K562 (cell line): ENCODE measurements around the gene ATP1A3. TPM values are rescaled to one million over a fixed set of nuclear protein-coding genes. Genes with fewer than 3 reads are reported as not detected.

Experiments used
- ARNT ChIP-seq, 2 experiments: fragments of 450-650 bp; IDR thresholded peaks; 2 replicates each; pipeline ENCODE4 v1.6.1; 2016; ENCODE audit warnings: mild to moderate bottlenecking in 1 of 2
- CBFA2T2 ChIP-seq: fragments of 450-650 bp; conservative IDR thresholded peaks from 2 replicates; pipeline ENCODE4 v1.6.1; 2017; ENCODE audit warnings: mild to moderate bottlenecking
- CREM ChIP-seq: IDR thresholded peaks from 2 replicates; pipeline ENCODE4 v1.6.1; 2014; ENCODE audit warnings: antibody characterized with exemption, low read depth
- CTBP1 ChIP-seq: fragments of 450-650 bp; IDR thresholded peaks from 2 replicates; pipeline ENCODE4 v1.6.1; 2016; ENCODE audit warnings: borderline replicate concordance
- E2F3 ChIP-seq: fragments of 250-450 bp; sonication (Bioruptor Pico); IDR thresholded peaks from 2 replicates; pipeline ENCODE4 v1.4.0; 2020; ENCODE audit warnings: mild to moderate bottlenecking
- EHMT2 ChIP-seq: fragments of 450-650 bp; IDR thresholded peaks from 2 replicates; pipeline ENCODE4 v1.6.1; 2018; ENCODE audit warnings: antibody characterized with exemption
- EP300 ChIP-seq: IDR thresholded peaks from 2 replicates; pipeline ENCODE4 v1.6.1; 2012; ENCODE audit warnings: low read length, improper control_type of control experiment
- HDAC1 ChIP-seq, 2 experiments: fragments of 450-650 bp; IDR thresholded peaks; 2 replicates each; pipeline ENCODE4 v1.6.1; 2016 to 2017; ENCODE audit warnings: inconsistent platforms in 1 of 2, mild to moderate bottlenecking in 1 of 2, moderate library complexity in 1 of 2
- KDM1A ChIP-seq, 2 experiments: fragments of 450-650 bp; IDR thresholded peaks; 2 replicates each; pipeline ENCODE4 v1.6.1; 2016; ENCODE audit warnings: mild to moderate bottlenecking in 2 of 2
- MAFF ChIP-seq: IDR thresholded peaks from 2 replicates; pipeline ENCODE4 v1.6.1; 2012; ENCODE audit warnings: low read length, improper control_type of control experiment
- MAFK ChIP-seq: IDR thresholded peaks from 2 replicates; pipeline ENCODE4 v1.6.1; 2011; ENCODE audit warnings: low read length, improper control_type of control experiment
- MYC ChIP-seq, 2 experiments: fragments of 250-450 bp in 1 of 2; sonication (Bioruptor Pico) in 1 of 2; IDR thresholded peaks; 2 replicates each; pipeline versions ENCODE4 v1.5.1 to v1.6.1; 2012 to 2021; ENCODE audit warnings: low read depth in 2 of 2, borderline replicate concordance in 1 of 2, improper control_type of control experiment in 1 of 2, low read length in 1 of 2, mild to moderate bottlenecking in 1 of 2, moderate library complexity in 1 of 2
- RCOR1 ChIP-seq, 2 experiments: IDR thresholded peaks; 2 replicates each; pipeline ENCODE4 v1.6.1; 2012; ENCODE audit warnings: low read depth in 2 of 2, low read length in 2 of 2, borderline replicate concordance in 1 of 2, improper control_type of control experiment in 1 of 2
- SMARCA4 ChIP-seq: fragments of 450-650 bp; IDR thresholded peaks from 2 replicates; pipeline ENCODE4 v1.6.1; 2016
- STAT6 ChIP-seq: sonication (generic); formaldehyde crosslinking; IDR thresholded peaks from 2 replicates; pipeline ENCODE4 v1.8.1; 2023; ENCODE audit warnings: mild to moderate bottlenecking, missing genetic modification reagents
- TAL1 ChIP-seq: fragments of 450-650 bp; IDR thresholded peaks from 2 replicates; pipeline ENCODE4 v1.6.1; 2016; ENCODE audit warnings: mild to moderate bottlenecking
- TFAP4 ChIP-seq: sonication (generic); formaldehyde crosslinking; IDR thresholded peaks from 2 replicates; pipeline ENCODE4 v1.8.0; 2022; ENCODE audit warnings: missing genetic modification reagents, mild to moderate bottlenecking, moderate library complexity, borderline replicate concordance
- VEZF1 ChIP-seq: fragments of 200-800 bp; sonication (Bioruptor generic); IDR thresholded peaks from 2 replicates; pipeline ENCODE4 v1.6.1; 2017; ENCODE audit warnings: missing genetic modification characterization, missing compliant biosample characterization
- ZNF24 ChIP-seq: fragments of 450-650 bp; IDR thresholded peaks from 2 replicates; pipeline ENCODE4 v1.6.1; 2016
- polyA plus RNA-seq, 8 experiments: library from polyadenylated mRNA; depleted of rRNA in 4 of 8; stranded (reverse) in 5 of 8; unstranded in 3 of 8; fragments of >200 nt; fragmentation: Nextera tagmentation in 2 of 8; fragmentation: Illumina TruSeq in 1 of 8; extraction: Ambion mirVana in 2 of 8; extraction: Trizol in 1 of 8; gene quantifications; 2 replicates each; pipeline versions ENCODE4 v1.2.1 to v1.2.3, GENCODE V29; 2011 to 2014; ENCODE audit warnings: inconsistent platforms in 1 of 8, missing spikeins in 1 of 8
- total RNA-seq, 7 experiments: library from RNA; depleted of rRNA in 6 of 7; stranded (reverse); fragments of >200 nt in 6 of 7; fragmentation: Illumina TruSeq in 2 of 7; extraction: Trizol in 2 of 7; gene quantifications; 2 replicates each; pipeline versions ENCODE4 v1.2.1 to v1.2.3, GENCODE V29; 2011 to 2021; ENCODE audit warnings: low replicate concordance in 1 of 7
- TF ChIP-seq, protein P1 (sequence below): fragments of 450-650 bp; IDR thresholded peaks from 2 replicates; pipeline ENCODE4 v1.6.1; 2016
- TF ChIP-seq, protein P2 (sequence below), 2 experiments: fragments of 450-650 bp; IDR thresholded peaks; 2 replicates each; pipeline ENCODE4 v1.6.1; 2016

The ATP1A3 gene
- total and polyA plus RNA-seq, 9 of the 15 experiments (the other 6 are each of a cell fraction or from before 2014, with no cell fraction given) = 0.03 to 1.0 (median 0.17) TPM; not detected in 3

GRCh38 chr19:42018503-42019193 is 24.6 kb upstream of the ATP1A3 start (continued):
- TF ChIP-seq, protein P1, sequence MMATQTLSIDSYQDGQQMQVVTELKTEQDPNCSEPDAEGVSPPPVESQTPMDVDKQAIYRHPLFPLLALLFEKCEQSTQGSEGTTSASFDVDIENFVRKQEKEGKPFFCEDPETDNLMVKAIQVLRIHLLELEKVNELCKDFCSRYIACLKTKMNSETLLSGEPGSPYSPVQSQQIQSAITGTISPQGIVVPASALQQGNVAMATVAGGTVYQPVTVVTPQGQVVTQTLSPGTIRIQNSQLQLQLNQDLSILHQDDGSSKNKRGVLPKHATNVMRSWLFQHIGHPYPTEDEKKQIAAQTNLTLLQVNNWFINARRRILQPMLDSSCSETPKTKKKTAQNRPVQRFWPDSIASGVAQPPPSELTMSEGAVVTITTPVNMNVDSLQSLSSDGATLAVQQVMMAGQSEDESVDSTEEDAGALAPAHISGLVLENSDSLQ = peak; percentile 52
- TF ChIP-seq KDM1A (IDR thresholded peaks at IDR 0.05) (peak; percentile 39 to 59; a peak in 3 of 4 replicates), STAT6 (CRISPR knock-in tag) (no peak), EHMT2 (peak; percentile 66; the same call in 1 of the 2 replicates), TAL1 (peak; percentile 58), MAFF (peak; percentile 40; the same call in 1 of the 2 replicates), CREM (0 out of 2 replicates have a peak, but pooled peaks have one; percentile 6), HDAC1 (IDR thresholded peaks at IDR 0.05) (0 out of 4 replicates have a peak, but pooled peaks of 1 of the 2 experiments have one; percentile 36), E2F3 (CRISPR knock-in tag) (no peak), RCOR1 (IDR thresholded peaks at IDR 0.05; ENCODE audit: borderline replicate concordance in 1 of 2, low read depth in 2 of 2, low read length in 2 of 2) (peak in 1 of 2 experiments; percentile 82; a peak in 2 of 4 replicates), MAFK (peak; percentile 77), SMARCA4 (peak; percentile 73), EP300 (peak; percentile 57; the same call in 1 of the 2 replicates), ARNT (IDR thresholded peaks at IDR 0.05) (no peak), VEZF1 (peak; percentile 84), CTBP1 (peak; percentile 58), ZNF24 (peak; percentile 98), MYC (IDR thresholded peaks at IDR 0.05; ENCODE audit: low read depth, low read length) (peak; percentile 38; the same call in 1 of the 2 replicates), MYC (CRISPR knock-in tag; IDR thresholded peaks at IDR 0.05; ENCODE audit: borderline replicate concordance, low read depth) (no peak), TFAP4 (peak; percentile 77; the same call in 1 of the 2 replicates), CBFA2T2 (peak; percentile 71)
- TF ChIP-seq, protein P2, sequence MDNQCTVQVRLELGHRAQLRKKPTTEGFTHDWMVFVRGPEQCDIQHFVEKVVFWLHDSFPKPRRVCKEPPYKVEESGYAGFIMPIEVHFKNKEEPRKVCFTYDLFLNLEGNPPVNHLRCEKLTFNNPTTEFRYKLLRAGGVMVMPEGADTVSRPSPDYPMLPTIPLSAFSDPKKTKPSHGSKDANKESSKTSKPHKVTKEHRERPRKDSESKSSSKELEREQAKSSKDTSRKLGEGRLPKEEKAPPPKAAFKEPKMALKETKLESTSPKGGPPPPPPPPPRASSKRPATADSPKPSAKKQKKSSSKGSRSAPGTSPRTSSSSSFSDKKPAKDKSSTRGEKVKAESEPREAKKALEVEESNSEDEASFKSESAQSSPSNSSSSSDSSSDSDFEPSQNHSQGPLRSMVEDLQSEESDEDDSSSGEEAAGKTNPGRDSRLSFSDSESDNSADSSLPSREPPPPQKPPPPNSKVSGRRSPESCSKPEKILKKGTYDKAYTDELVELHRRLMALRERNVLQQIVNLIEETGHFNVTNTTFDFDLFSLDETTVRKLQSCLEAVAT (IDR thresholded peaks at IDR 0.05) = no peak
